MV-4-11 (cell line): ENCODE measurements around the gene TFE3.
"Not testable (repeated sequence)": the region's sequence is repeated elsewhere in the genome, so short reads cannot be mapped to it uniquely, and the experiment has no call there.

ENCODE experiments used
- DNase-seq: peaks from one replicate; lab custom pipeline; 2025; lab: John Stamatoyannopoulos, UW

TFE3 gene

DNA sequence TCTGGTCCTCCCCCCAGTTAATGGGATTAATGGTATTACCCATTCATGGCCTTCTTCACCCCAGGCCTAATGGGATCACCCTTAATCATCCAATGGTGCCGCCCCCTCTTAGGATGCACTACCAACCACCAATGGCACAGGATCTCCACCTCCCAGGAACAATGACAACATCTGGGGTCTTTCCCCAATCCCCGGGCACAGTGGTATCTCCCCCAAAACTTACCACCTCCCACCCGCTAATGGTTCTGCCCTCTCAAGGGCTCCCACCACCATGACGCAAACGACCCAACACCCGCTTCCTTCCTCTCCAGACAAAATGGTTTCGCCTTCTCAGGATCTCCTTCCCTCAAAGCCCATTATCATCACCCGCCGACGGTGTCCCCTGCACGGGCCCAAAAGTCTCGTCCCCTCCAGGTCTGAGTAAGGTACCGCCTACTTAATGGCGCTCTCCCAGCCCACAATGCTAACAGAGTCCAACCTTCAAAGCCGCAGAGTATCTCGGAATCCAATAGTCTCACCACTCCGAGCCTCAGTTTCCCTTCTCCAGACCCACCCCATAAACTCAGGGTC lies 41.6 kb downstream of the TFE3 start:
- DNase-seq = peak; percentile 31

DNA sequence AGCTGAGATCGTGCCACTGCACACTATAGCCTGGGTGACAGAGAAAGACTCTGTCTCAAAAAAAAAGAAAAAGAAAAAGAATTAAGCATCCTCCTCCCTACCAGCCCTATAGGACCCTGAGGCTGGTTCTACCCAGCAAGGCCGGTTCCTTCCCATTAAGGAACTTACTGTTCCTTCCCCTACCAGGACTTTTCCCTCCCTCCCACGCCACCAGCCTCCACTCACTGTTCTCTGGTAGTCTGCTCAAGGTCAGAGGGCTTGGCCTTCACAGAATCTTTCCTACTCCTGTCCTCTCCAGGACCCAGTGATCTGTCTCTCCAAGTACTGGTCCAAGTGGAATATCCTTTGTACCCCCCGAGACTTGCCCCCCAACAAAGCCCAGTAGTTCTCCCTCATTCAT lies 42.5 kb downstream of the TFE3 start:
- no peak for DNase-seq

DNA sequence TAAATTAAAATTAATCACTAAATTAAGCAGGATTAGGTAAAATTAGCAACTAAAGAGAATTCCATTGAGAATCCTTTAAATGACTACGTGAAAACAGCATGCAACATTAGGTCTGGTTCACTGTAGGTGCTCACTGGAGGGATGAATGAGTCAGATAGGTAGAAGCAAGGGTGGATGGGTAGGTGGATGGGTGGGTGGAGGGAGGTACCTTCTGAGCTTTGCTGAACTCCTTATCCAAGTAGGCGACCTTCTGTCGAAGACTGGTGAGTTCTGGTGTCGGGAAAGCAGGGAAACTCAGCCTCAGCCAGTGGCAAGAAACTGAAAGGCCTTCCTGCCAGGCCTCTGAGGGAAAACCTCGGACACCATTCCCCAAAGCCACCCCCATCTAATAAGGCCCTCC lies 44.1 kb downstream of the TFE3 start:
- DNase-seq = no peak

DNA sequence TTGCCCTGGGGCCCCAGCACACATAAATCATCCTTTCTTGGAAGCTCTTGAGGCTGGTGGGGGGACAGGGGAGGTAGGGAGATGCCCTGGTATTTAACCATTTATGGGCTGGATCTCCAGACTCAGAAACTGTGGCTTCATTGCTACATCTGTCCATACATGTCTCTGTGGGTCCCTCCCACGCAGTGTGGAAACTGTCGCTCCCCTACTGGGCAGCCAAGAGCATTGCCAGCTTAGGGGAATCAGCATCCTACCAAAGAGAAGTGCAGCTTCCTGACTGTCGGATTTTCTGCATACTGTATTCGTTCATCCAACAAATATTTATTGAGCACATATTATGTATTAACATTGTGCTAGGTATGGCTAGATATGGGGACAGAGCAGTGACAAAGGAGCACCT lies 44.8 kb downstream of the TFE3 start:
- DNase-seq = peak; percentile 27

DNA sequence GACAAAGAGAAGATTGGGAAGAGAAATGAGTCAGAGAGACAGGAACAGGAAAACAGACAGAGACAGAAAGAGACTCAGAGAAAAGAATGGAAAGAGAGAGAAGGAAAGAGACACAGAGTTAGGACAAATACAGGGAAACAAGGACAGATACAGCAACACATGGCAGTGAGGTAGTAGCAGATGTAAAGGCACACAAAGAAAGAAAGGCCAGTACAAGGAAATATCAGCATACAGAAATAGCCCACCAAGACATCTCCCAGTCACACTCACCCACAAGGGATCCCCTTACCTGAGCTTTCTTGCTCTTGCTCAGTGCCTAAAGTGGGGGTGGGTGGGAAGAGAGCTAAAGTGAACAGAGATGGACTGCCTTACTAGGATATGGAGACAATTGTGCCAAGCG lies 45.3 kb downstream of the TFE3 start:
- DNase-seq = no peak

DNA sequence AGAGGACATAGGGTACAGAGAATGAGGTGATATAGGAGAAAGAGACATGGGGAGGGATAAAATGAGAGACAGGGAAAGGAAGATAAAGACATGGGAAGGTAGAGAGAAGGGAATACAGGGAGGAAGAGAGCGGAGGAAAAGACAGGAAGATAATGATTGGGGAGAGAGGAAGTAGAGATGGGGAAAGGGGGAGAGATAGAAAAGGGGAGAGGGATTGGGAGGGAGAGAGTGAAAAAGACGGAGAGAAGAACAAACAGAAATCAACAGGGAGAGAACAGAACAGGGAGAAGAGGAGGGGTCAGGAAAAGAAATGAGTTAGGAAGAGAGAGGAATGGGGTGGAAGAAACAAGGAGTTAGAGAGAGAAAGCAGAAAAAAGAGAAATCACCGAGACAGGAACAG lies 45.7 kb downstream of the TFE3 start:
- no peak for DNase-seq

DNA sequence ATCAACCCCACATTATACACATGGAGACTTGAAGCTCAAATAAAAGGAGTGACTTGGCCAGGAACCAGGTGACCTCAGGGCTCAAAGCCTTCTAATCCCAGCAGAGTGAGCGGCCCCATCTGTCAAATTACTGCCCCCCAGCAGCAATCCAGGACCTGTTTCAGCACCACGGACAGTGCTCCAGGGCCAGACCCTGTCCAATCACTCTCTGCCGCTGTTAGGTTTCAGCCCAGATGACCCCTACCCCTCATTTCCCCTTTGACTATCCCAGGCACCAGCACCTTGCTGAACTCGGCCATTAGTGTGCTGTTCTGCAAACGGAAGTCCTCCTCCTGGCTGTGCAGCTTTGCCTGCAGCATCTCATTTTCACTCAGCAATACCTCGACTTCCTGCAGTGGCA lies 46.2 kb downstream of the TFE3 start:
- DNase-seq = no peak

DNA sequence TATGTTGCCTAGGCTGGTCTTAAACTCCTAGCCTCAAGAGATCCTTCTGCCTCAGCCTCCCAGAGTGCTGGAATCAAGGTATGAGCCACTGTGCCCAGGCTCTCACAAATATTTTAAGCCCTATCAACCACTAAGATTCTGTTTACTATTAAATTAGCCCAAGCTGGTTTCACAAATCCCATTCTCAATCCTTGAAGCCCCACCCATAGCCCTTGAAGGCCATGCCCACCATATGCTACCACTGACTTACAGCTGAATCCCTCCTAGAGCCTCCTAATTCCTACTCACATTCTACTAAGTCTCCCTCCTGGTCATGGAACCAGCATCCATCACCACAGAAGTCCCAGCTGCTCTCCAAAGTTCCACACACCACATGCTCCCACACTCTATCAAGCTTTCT lies 50.8 kb downstream of the TFE3 start:
- DNase-seq = no peak

DNA sequence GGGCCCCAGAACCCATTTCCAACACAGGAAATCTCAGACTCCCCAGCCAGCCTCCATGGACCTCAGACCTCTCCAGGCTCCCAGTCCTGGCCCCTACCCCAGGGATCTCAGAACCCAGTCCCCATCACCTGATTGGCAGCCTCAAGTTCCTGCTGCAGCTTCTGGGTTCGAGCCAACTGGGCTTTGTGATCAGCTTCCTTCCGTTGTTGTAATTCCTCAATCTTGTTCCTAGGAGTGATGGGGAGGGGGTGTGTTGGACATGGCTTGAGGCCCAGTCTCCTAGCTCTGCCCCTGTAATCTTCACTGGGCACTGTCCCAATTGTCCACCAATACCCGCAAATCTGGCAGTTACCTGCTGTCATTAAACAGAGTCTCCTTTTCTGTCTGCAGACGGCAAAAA lies 53.7 kb downstream of the TFE3 start:
- no peak for DNase-seq

DNA sequence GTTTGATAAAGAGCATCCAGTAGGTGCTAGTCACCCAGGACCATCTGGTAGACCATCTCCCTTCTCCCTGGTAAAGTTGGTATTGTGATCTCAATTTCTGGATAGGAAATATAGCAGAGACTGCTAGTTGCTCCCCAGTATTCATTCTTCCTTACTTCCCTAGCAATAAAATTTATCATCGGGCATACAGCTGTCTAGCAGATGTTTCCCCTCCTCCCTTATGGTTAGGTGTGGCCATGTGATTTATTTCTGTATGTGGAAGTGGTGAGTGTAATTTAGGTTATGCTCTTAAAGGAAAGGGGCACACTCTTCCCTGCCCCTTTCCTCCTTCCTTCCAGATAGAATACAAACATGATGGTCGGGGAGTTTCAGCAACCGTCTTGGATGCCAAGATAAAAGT lies 59.3 kb downstream of the TFE3 start:
- no peak for DNase-seq

DNA sequence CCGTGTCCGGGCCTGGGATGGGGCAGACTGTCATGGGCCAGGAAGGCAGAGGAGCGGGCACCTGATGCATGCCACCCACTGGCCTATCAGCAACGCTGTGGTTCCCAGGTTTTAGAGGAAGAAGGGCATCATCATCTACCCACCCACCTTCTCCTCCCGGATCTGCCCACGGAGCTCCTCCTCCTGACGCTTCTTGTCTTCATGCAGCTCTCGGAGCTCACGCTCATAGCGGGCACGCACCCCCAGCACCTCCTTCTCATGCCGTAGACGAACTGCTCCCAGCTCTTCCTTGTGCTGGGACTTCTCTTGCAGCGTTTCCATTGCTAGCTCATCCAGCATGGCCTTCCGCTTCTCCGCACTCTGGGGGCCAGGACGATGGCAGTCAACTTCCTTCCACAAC lies 60.1 kb downstream of the TFE3 start:
- DNase-seq = no peak

DNA sequence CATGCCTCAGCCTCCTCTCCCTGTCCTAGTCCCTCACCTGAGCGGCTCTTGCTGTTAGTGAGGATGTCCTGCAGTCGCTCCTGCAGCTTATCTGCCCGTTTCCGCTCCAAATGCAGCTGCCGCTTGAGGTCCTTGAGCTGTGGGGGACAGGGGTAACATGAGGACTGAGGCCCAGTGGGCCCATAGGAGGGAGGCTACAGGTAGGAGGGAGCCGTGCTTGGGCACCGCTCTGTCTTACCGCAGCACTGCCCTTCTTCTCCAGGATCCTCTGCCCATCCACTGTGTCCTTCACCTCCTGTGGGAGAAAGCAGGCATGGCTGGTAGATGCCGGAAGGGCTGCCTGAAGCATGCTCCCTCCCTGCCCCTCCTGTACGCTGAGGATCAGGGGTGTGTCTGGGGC lies 62.0 kb downstream of the TFE3 start:
- DNase-seq = no peak

DNA sequence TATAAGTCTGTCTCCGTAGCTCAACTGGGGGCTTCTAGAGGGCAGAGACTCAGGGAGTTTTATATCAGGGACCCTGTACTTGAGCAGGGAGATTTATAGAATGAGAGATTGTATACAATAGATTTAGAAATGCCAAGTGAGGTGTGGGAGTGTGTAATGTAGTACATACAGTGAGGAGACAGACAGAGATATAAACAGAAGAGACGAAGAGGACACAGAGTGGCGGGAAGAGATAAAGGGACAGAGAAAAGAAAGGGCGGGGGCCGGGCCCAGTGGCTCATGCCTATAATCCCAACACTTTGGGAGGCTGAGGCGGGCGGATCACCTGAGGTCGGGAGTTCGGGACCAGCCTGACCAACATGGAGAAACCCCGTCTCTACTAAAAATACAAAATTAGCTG lies 62.8 kb downstream of the TFE3 start:
- DNase-seq = not testable (repeated sequence)
